Fibroblast of pulmonary artery (primary cell): ENCODE measurements around the gene POLA2.

Experiments used
- DNase-seq: peaks from one replicate; pipeline ENCODE4 v3.0.0-alpha.2; 2010; ENCODE audit warnings: low read depth
- H3K4me3 ChIP-seq: replicated peaks from 2 replicates; pipeline ENCODE4 v1.5.1; 2011; ENCODE audit warnings: low read depth, mild to moderate bottlenecking, control low read depth, low read length, moderate library complexity
- TF ChIP-seq, protein P1 (sequence below): IDR thresholded peaks from 2 replicates; pipeline ENCODE4 v1.5.1; 2011; ENCODE audit warnings: mild to moderate bottlenecking, control low read depth, low read length, inconsistent platforms; ENCODE audit errors: missing control alignments

Gene POLA2

GRCh38 chr11:65287601-65288000, 25.8 kb downstream of the POLA2 start:
- TF ChIP-seq, protein P1, sequence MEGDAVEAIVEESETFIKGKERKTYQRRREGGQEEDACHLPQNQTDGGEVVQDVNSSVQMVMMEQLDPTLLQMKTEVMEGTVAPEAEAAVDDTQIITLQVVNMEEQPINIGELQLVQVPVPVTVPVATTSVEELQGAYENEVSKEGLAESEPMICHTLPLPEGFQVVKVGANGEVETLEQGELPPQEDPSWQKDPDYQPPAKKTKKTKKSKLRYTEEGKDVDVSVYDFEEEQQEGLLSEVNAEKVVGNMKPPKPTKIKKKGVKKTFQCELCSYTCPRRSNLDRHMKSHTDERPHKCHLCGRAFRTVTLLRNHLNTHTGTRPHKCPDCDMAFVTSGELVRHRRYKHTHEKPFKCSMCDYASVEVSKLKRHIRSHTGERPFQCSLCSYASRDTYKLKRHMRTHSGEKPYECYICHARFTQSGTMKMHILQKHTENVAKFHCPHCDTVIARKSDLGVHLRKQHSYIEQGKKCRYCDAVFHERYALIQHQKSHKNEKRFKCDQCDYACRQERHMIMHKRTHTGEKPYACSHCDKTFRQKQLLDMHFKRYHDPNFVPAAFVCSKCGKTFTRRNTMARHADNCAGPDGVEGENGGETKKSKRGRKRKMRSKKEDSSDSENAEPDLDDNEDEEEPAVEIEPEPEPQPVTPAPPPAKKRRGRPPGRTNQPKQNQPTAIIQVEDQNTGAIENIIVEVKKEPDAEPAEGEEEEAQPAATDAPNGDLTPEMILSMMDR: no peak
- no peak overlapping the region for H3K4me3 ChIP-seq
- DNase-seq: no peak

DNA sequence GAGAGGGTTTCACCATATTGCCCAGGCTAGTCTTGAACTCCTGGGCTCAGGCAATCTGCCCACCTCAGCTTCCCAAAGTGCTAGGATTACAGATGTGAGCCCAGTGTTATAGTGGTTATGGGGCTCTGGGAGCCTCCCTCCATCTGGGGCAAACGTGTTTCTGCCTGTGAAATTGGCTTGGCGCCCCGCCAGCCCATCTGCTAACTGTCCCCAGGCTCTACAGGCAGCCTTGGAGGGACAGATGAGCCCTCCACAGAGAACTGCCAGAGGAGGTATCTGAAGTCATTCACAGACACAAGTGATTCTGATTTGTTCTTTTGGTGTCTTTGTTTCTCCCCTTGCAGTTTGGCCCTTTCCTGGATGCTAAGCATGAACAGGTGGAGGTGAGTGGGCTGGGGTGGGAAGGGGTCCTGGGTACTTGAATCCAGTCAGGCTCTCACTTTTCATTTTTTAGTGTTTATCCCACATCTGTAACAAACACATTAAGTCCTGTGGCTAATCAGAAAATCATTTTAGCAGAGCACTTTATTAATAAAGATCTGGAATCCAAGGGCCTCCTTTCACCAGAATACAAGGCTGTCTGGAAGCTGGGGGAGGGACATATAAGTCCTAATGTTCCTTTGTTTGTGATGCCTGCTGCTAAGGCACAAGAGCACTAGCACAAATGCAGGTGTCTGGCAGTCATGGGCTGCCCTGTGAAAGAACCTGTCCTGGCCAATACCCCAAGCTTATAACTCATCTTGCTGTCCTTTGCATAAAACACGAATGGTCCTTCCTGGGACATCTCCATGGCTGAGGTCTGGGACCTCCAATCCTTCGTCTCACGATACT, 27.2 kb downstream of the POLA2 start:
- H3K4me3 ChIP-seq: no peak overlapping the region
- no peak for DNase-seq
- TF ChIP-seq, protein P1: no peak

GRCh38 chr11:65290448-65291165, 28.8 kb downstream of the POLA2 start:
- DNase-seq: peak; percentile 100
- TF ChIP-seq, protein P1: no peak
- H3K4me3 ChIP-seq: peak overlapping the region; percentile 21

DNA sequence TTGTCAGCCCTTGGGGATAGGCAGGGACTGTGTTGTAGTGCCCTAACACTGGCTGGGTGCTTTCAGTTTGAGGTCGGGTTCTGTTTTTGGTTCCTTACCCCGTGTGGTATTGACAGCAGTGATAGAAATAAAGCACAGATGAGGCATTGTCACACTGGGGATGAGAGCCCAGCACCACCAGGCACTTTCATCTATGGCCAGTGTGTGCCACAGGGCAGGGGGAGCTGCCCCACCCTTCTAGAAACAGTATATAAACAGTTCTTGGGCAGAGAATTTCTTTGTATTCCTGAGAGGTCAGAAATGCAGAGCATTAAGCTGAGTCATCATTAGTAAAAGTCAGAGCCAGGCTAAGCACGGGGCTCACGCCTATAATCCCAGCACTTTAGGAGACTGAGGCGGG, 29.9 kb downstream of the POLA2 start:
- DNase-seq: peak; percentile 73
- H3K4me3 ChIP-seq: peak overlapping the region; percentile 27
- TF ChIP-seq, protein P1: no peak

GRCh38 chr11:65292890-65293289, 31.1 kb downstream of the POLA2 start:
- H3K4me3 ChIP-seq: no peak overlapping the region
- TF ChIP-seq, protein P1: no peak
- no peak for DNase-seq

DNA sequence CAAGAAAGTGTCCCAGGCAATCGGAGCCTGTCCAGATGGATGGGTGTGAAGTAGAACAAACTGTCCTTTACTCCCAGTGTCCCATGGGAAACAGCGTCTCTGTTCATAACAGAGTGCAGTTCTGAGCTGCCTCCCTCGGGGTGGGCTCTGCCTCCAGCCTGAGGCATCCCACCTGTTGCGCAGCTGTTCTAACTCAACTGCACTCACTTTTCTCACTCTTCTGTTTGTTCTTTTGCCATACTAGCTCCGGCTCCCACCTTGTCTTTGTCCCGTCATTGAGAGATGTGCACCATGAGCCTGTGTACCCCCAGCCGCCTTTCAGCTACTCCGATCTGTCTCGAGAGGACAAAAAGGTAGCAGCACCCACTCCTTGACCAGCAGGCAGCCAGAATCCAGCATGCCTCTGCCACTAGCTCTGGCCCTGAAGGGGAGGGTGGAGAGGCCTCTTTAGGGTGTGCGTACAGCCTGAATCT, 32.2 kb downstream of the POLA2 start:
- H3K4me3 ChIP-seq: no peak overlapping the region
- TF ChIP-seq, protein P1: no peak
- DNase-seq: peak; percentile 30
